Neural crest cell (in vitro differentiated cells): ENCODE results near the gene CYP26C1. TPM values are rescaled to one million over a fixed set of nuclear protein-coding genes. Genes with fewer than 3 reads are reported as not detected.

Experiments
- DNase-seq: peaks from one replicate; pipeline ENCODE4 v3.0.0; 2021; ENCODE audit warnings: low read depth, mixed read lengths, low spot score
- H3K27ac Mint-ChIP-seq: one replicate; pipeline ENCODE4 v1.8.0; 2021; ENCODE audit warnings: mild to moderate bottlenecking, mixed read lengths; ENCODE audit not compliant: unreplicated experiment
- H3K27me3 Mint-ChIP-seq: 2 replicates; pipeline ENCODE4 v1.8.0; 2021; ENCODE audit warnings: low read depth, mild to moderate bottlenecking, mixed read lengths
- H3K36me3 Mint-ChIP-seq: 2 replicates; pipeline ENCODE4 v1.8.0; 2021; ENCODE audit warnings: low read depth, mild to moderate bottlenecking, mixed read lengths
- H3K4me1 Mint-ChIP-seq: 2 replicates; pipeline ENCODE4 v1.8.0; 2021; ENCODE audit warnings: mixed read lengths
- H3K4me3 Mint-ChIP-seq: one replicate; pipeline ENCODE4 v1.8.0; 2021; ENCODE audit warnings: mild to moderate bottlenecking, mixed read lengths
- H3K9me3 Mint-ChIP-seq: 2 replicates; pipeline ENCODE4 v1.8.0; 2021; ENCODE audit warnings: mixed read lengths
- total RNA-seq: library from RNA; stranded (reverse); gene quantifications from 2 replicates; pipeline ENCODE4 v1.2.1, GENCODE V29; 2021
- TF ChIP-seq, protein P1 (sequence below): fragments of 200-600 bp; sonication (generic); conservative IDR thresholded peaks from 2 replicates; pipeline ENCODE4 v1.5.0; 2021; ENCODE audit warnings: antibody characterized with exemption, mild to moderate bottlenecking

The CYP26C1 gene
- total RNA-seq, 1 donor from 2014 or later, result 0.37 TPM

GRCh38 chr10:93028883-93029282, 31.7 kb upstream of the CYP26C1 start:
- Mint-ChIP-seq H3K4me1 (peaks cover 9% of the 10 kb centered on the region), H3K36me3 (peaks cover 23% of the 10 kb centered on the region), H3K9me3 (peaks cover 10% of the 10 kb centered on the region), H3K27me3 (no peaks in the 10 kb centered on the region), H3K4me3 (no peak overlapping the region), H3K27ac (no peak overlapping the region)
- no peak for DNase-seq
- TF ChIP-seq, protein P1, sequence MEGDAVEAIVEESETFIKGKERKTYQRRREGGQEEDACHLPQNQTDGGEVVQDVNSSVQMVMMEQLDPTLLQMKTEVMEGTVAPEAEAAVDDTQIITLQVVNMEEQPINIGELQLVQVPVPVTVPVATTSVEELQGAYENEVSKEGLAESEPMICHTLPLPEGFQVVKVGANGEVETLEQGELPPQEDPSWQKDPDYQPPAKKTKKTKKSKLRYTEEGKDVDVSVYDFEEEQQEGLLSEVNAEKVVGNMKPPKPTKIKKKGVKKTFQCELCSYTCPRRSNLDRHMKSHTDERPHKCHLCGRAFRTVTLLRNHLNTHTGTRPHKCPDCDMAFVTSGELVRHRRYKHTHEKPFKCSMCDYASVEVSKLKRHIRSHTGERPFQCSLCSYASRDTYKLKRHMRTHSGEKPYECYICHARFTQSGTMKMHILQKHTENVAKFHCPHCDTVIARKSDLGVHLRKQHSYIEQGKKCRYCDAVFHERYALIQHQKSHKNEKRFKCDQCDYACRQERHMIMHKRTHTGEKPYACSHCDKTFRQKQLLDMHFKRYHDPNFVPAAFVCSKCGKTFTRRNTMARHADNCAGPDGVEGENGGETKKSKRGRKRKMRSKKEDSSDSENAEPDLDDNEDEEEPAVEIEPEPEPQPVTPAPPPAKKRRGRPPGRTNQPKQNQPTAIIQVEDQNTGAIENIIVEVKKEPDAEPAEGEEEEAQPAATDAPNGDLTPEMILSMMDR, result no peak

GRCh38 chr10:93030409-93030808, 30.2 kb upstream of the CYP26C1 start:
- Mint-ChIP-seq H3K4me3 (no peak overlapping the region), H3K27ac (no peak overlapping the region), H3K9me3 (peaks cover 10% of the 10 kb centered on the region), H3K4me1 (peaks cover 12% of the 10 kb centered on the region), H3K27me3 (no peaks in the 10 kb centered on the region), H3K36me3 (peaks cover 23% of the 10 kb centered on the region)
- DNase-seq, result no peak
- TF ChIP-seq, protein P1, result no peak

- DNase-seq, result no peak
- Mint-ChIP-seq H3K27me3 (no peaks in the 10 kb centered on the region), H3K27ac (no peak overlapping the region), H3K36me3 (peaks cover 10% of the 10 kb centered on the region), H3K4me3 (no peak overlapping the region), H3K9me3 (peaks cover 4% of the 10 kb centered on the region), H3K4me1 (peaks cover 12% of the 10 kb centered on the region)
- TF ChIP-seq, protein P1, result no peak
Measured at GRCh38 chr10:93032105-93032808, 28.3 kb upstream of the CYP26C1 start.

GRCh38 chr10:93032809-93033137, 27.8 kb upstream of the CYP26C1 start:
- no peak for DNase-seq
- peaks cover 5% of the 10 kb centered on the region for H3K36me3 Mint-ChIP-seq
- TF ChIP-seq, protein P1, result no peak
- no peak overlapping the region for H3K27ac Mint-ChIP-seq
- no peaks in the 10 kb centered on the region for H3K27me3 Mint-ChIP-seq
- no peak overlapping the region for H3K4me3 Mint-ChIP-seq
- no peaks in the 10 kb centered on the region for H3K9me3 Mint-ChIP-seq
- H3K4me1 Mint-ChIP-seq, result peaks cover 12% of the 10 kb centered on the region

- no peak overlapping the region for H3K27ac Mint-ChIP-seq
- H3K4me3 Mint-ChIP-seq, result no peak overlapping the region
- TF ChIP-seq, protein P1, result no peak
Measured at GRCh38 chr10:93034426-93034825, 26.2 kb upstream of the CYP26C1 start.

More at GRCh38 chr10:93034426-93034825, 26.2 kb upstream of the CYP26C1 start:
- DNase-seq, result no peak
- Mint-ChIP-seq H3K4me1 (peaks cover 12% of the 10 kb centered on the region), H3K9me3 (no peaks in the 10 kb centered on the region), H3K27me3 (no peaks in the 10 kb centered on the region), H3K36me3 (no peaks in the 10 kb centered on the region)
